GM12875 (cell line): ENCODE results near the gene EIF3D.

Experiments used
- H3K4me3 ChIP-seq: one replicate; pipeline ENCODE4 v1.5.1; 2011; ENCODE audit warnings: low read depth, low read length, control low read depth
- TF ChIP-seq, protein P1 (sequence below): IDR thresholded peaks from 2 replicates; pipeline ENCODE4 v1.5.1; 2011; ENCODE audit warnings: low read depth, mild to moderate bottlenecking, control low read depth, inconsistent platforms, low read length, moderate library complexity, borderline replicate concordance; ENCODE audit not compliant: insufficient read depth

Gene EIF3D

DNA sequence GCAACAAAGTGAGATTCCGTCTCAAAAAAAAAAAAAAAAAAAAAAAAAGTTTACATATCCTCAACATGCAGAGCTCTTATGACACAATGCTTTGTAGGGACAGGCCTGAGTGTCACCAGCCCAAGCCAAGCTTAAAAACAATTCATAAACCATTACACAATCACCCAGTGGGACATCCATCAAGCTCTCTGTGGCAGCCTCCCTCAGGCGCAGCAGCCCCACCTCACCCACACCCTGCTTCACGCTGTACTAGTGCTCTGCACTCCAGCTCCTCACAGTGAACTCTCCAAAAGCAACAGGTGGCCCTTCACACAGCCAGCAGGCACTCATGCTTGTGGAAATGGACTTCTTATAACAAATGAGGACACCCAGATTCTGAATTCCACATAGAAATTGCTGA lies 18.6 kb downstream of the EIF3D start:
- H3K4me3 ChIP-seq: no peak overlapping the region
- TF ChIP-seq, protein P1, sequence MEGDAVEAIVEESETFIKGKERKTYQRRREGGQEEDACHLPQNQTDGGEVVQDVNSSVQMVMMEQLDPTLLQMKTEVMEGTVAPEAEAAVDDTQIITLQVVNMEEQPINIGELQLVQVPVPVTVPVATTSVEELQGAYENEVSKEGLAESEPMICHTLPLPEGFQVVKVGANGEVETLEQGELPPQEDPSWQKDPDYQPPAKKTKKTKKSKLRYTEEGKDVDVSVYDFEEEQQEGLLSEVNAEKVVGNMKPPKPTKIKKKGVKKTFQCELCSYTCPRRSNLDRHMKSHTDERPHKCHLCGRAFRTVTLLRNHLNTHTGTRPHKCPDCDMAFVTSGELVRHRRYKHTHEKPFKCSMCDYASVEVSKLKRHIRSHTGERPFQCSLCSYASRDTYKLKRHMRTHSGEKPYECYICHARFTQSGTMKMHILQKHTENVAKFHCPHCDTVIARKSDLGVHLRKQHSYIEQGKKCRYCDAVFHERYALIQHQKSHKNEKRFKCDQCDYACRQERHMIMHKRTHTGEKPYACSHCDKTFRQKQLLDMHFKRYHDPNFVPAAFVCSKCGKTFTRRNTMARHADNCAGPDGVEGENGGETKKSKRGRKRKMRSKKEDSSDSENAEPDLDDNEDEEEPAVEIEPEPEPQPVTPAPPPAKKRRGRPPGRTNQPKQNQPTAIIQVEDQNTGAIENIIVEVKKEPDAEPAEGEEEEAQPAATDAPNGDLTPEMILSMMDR: no peak

DNA sequence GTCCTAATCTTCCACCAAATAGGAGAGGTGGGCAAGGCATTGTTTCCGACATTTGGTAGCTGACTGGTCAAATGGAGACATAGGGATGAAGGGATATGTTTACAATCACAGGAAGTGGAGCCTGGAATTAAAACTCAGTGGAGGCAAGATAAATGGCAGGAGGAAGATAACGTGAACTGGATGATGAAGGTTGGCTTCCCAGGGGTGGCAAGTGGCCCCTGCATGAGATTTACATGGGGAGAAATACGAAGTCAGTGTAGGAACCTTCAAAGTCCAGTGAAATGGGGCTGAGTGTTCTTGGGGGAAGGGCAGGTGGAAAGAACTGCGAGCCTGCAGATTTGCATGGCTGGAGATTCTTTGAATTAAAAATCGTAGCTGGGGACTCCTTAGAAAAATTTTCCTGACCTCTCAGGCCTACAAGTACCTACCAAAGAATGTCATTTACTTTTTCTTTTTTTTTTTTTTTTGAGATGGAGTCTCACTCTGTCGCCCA lies 21.4 kb downstream of the EIF3D start:
- H3K4me3 ChIP-seq: no peak overlapping the region
- TF ChIP-seq, protein P1: no peak

DNA sequence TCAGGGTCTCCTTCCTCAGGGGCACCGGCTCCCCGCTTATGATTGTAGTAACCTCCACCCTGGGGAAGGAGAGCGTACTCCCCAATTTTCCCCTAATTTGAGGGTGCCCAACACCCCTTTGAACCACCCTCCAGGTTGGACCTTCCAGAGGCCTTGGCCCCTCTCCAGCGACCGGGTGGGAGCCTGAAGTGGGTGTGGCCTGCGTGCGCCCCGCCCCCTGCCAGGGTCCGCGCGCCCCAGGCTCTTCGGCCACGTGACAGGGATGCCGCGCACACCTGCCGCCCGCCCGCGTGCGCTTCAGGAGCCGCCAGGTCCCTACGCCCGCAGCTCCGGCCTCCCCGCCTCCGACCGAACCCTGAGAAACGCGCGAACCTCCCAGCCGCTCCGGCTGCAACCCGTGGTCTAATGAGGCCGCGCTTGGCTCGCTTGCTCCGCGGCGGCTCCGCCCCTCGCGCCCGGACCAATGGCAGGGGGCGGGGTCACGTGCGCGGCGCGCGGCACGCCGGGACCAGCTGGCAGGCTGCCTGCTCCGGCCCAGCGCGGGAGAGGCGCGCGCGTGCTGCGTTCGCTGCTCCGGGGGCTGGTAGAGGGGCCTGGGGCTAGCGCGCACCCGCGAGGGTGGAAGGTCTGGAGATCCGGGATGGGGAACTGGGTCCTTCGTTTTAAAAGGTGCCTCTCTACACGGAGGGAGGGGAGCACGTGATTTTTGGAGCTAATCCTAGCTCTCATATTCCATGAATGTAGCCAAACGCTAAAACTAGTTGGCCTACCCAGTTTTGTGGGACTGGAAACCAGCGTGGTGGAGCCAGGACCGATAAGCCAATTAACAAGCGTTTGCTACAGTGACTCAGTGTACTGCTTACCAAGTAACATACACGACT lies 22.1 kb downstream of the EIF3D start, which contains the start of gene FOXRED2:
Gene FOXRED2, minus strand, starts transcription at position 404 of the 881 bp plus-strand sequence. CDS start 618 bp downstream, outside the sequence.
- peak within 1 kb of the TSS; percentile 64 for H3K4me3 ChIP-seq
- TF ChIP-seq, protein P1: no peak

DNA sequence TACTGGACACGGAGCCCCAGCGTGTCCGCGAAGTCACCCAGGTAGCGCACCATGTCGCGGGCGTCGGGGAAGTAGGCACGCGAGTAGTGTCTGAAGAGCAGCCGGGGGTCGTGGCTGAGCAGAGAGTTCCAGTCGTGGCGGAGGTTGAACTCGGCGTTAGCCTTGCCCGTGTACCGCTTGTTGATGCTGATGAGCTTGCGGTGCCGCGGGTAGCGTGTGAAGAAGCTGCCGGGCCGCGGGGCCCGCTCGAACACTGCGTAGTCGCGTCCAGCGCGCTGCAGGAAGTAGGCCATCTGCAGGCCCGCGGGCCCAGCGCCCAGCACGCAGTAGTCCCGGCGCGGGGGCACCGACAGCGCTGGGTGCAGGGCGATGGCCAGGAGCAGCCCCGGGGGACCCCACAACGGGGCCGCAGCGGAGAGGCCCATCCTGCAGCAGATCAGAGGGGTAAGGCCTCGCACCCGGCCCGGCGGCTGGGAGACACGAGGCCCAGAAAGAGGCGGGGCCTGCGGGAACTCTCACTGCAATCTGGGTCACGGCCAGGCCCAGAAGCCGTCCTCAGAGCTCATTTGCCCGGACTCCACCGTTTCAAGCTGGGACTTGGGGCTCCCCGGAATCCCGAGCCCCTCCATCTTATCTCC lies 22.8 kb downstream of the EIF3D start:
- peak overlapping the region; percentile 64 for H3K4me3 ChIP-seq
- TF ChIP-seq, protein P1: no peak

DNA sequence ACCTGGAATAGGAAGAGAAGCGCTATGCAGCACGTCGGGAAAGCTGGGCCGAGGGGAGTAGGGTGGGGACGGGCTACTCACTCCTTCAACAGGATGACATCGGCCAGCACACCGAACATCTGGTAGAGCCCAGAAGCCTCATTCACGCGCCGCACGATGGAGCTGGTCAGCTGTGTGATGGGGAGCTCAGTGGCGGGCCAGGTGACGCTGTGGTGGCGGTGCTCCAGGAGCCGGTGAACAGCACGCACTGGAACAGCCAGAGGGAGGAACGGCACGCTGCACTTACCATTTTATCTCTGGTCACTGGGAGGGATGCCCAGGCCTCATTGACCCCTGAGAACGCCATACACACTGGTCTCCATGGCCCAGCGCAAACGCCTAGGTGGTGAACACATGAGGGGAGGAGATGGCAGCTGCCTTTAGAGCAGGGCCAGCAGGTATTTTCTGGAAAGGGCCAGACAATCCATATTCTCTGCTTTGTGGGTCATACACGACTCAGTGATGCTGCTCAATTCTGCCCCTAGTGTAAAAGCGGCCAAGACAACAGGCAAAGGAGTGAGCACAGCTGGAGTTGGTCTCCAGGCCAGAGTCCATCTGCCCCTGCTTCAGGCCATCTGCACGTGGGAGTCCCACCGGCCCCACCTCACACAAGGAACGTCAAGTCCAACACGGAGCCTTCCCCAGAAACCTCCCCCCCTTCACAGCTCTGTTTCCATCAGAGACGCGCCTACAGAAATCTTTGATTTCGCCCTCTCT lies 30.9 kb downstream of the EIF3D start:
- H3K4me3 ChIP-seq: no peak overlapping the region
- TF ChIP-seq, protein P1: 0 out of 2 replicates have a peak, but pooled peaks have one; percentile 14

DNA sequence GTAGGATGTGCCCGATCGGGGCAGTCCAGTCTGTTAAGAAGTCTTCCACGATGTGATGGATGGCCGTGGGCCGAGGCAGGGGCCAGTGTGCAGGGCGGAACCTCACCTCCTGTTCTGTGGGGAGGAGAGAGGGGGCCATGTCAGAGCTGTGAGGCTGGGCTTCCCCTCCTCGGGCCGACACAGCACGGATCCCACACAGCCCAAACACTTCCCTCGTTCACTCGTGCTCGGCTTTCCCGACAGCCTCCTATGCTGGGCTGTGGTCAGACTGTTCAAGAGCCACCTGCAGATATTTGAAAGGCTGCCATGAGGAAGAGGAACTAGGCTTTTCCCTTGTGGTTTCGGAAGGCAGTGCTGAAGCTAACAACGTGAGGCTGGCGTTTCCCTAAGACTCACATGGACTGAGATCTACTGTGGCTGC lies 35.3 kb downstream of the EIF3D start:
- TF ChIP-seq, protein P1: no peak
- peak overlapping the region; percentile 10 for H3K4me3 ChIP-seq
